GM12864 (cell line): ENCODE data around the gene TNP2.

Experiments used
- DNase-seq: peaks from one replicate; pipeline ENCODE4 v3.0.0-alpha.2; 2011; ENCODE audit warnings: low read depth
- H3K4me3 ChIP-seq: 2 replicates; pipeline ENCODE4 v1.5.1; 2011; ENCODE audit warnings: mild to moderate bottlenecking, low read depth, low read length, control low read depth
- TF ChIP-seq, protein P1 (sequence below): IDR thresholded peaks from 2 replicates; pipeline ENCODE4 v1.5.1; 2011; ENCODE audit warnings: low read depth, mild to moderate bottlenecking, moderate library complexity, low read length, control low read depth, inconsistent platforms; ENCODE audit errors: missing control alignments

Gene TNP2

DNA sequence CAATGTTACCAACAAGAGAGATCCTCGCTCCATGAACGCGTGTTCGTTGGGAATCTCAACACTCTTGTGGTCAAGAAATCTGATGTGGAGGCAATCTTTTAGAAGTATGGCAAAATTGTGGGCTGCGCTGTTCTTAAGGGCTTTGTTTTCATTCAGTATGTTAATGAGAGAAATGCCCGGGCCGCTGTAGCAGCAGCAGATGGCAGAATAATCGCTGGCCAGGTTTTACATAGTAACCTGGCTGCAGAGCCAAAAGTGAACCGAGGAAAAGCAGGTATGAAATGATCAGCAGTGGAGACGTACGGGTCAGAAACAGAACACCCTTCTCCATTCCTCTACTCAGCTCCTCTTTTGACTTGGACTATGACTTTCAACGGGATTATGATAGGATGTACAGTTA lies 26.5 kb downstream of the TNP2 start:
- DNase-seq: no peak
- no peak overlapping the region for H3K4me3 ChIP-seq
- TF ChIP-seq, protein P1, sequence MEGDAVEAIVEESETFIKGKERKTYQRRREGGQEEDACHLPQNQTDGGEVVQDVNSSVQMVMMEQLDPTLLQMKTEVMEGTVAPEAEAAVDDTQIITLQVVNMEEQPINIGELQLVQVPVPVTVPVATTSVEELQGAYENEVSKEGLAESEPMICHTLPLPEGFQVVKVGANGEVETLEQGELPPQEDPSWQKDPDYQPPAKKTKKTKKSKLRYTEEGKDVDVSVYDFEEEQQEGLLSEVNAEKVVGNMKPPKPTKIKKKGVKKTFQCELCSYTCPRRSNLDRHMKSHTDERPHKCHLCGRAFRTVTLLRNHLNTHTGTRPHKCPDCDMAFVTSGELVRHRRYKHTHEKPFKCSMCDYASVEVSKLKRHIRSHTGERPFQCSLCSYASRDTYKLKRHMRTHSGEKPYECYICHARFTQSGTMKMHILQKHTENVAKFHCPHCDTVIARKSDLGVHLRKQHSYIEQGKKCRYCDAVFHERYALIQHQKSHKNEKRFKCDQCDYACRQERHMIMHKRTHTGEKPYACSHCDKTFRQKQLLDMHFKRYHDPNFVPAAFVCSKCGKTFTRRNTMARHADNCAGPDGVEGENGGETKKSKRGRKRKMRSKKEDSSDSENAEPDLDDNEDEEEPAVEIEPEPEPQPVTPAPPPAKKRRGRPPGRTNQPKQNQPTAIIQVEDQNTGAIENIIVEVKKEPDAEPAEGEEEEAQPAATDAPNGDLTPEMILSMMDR: no peak

DNA sequence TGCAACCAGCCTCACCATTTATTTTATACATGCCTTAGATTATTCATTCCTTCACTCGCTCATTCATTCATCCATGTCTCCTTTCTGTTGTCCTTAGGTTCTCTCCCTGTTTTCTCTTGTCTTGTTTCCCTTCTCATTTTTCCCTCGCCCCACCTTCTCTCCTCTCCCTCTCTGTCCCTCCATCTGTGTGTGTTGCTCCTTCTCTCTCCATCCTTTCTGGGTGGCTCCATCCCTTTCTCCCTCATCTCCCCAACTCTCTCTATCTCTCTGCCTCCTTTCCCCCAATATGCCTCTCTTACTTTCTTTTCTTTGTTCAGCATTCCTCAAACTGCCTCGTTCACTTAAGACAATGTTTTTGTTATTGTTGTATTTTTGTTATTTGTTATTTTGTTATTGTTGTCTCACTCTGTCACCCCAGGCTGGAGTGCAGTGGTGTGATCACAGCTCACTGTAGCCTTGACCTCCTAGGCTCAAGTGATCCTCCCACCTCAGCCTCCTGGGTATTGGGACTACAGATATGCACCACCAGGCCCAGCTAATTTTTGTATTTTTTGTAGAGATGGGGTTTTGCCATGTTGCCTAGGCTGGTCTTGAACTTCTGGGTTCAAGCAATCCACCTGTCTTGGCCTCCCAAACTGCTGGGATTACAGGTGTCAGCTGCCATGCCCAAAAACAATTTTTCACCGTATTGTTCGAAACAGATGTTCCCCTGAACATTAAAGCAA lies 27.5 kb downstream of the TNP2 start:
- no peak overlapping the region for H3K4me3 ChIP-seq
- TF ChIP-seq, protein P1: no peak
- DNase-seq: no peak

DNA sequence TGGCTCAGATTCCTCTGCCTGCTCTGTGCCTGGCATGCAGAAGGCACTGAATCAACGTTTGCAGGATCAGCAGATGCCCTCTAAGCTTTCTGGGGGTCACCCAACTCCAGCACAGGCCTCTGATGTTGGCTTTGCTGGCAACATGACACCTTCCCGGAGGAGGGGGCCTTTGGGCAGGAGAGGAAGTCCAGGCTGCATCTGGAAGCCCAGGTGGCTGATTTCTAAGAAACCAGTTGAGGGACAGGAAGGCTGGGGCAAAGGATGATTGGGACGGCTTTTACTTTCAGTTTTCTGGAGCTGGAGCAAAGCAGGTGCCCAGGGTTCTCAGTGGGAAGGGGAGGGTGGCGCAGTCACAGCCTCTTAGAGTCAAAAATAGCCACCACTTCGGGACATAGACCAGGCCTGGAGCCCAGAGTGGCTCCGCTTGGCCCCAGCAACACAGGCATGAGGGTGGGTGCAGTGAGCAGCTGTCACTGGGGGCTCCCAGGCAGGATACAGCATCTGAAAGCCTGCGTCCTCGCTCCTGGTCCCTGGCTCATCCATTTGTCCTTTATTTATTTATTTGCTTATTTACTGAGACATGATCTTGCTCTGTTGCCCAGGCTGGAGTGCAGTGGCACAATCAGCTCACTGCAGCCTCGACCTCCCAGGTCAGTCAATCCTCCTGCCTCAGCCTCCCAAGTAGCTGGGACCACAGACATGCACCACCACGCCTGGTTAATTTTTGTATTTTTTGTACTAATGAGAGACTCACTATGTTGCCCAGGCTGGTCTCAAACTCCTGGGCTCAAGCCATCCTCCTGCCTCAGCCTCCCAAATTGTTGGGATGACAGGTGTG lies 28.3 kb downstream of the TNP2 start:
- H3K4me3 ChIP-seq: no peak overlapping the region
- TF ChIP-seq, protein P1: no peak
- DNase-seq: no peak

DNA sequence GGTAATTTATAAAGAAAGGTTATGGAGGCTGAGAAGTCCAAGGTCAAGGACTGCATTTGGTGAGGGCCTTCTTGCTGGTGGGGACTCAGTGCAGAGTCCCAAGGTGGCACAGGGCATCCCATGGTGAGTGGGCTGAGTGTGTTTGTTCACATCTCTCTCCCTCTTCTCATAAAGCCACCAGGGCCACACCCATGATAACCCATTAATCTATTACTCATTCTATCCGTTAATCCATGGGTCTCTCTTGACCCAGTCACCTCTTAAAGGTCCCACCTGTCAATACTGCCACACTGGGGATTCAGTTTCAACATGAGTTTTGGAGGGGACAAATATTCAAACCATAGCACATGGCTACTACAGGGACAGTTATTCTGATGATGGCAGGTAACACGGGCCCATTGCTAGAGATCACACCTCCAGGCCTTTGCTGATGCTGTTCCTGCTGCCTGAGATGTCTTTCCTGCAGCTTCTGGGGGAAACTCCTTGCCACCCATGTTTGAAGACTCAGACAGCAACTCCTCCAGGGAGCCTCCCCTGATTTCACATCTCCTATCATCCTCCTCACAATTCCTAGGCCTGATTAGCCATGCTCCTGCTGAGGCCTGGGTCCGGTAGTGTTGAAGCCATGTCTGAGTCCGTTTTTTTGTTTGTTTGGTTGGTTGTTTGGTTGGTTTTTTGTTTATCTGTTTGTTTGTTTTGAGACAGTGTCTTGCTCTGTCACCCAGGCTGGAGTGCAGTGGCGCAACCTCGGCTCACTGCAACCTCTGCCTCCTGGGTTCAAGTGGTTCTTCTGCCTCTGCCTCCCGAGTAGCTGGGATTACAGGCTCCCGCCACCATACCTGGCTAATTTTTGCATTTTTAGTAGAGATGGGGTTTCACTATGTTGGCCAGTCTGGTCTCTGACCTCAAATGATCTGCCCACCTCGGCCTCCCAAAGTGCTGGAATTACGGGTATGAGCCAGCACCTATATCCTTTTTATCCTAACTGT lies 29.2 kb downstream of the TNP2 start:
- H3K4me3 ChIP-seq: no peak overlapping the region
- TF ChIP-seq, protein P1: no peak
- DNase-seq: no peak

DNA sequence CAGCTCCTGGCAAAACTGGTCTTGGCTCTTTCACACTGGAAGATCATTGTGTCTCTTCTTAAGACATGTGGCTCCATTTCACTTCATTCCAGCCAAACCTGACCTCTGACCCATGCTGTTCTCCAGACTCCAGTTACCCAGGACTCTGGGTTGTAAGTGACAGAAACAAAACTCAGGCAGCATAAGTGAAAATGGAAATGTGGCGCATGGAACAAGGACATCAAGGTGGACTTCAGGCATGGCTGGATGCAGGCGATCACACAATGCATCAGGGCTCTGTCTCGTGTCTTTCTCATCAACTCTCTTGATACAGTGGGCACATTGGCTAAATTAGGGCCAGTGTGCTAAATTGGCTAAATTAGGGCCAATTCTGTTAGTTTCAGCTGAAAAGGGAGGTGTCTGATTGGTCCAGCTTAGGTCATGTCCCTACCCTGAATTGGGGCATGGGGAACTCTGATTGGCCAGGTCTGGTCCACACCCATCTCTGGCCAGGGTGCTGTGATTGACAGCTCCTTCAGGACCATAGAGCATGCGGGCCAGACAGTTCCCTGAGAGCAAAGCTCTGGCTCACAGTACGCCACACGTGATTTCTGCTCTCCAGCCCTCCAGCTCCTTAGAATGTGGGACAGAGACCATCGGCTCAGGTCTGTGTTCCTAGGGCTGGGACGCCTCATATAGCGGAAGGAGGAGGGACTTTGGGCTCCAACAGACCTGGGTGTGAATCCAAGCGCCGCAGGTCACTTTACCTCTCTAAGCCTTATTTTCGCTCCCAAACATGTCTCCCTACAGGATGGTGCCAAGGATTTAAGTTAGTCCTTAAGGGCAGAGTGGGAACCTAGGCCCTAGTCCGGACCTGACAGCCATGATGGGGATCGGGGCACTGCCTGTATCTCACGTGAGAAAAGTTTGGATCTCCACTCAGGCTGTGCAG lies 30.6 kb downstream of the TNP2 start:
- DNase-seq: no peak
- TF ChIP-seq, protein P1: no peak
- no peak overlapping the region for H3K4me3 ChIP-seq
